ENCODE measurements around the gene MLF2. TPM values are rescaled to one million over a fixed set of nuclear protein-coding genes. Genes with fewer than 3 reads are reported as not detected.

The MLF2 gene
- polyA plus RNA-seq, 4 donors, result 163 to 233 (median 187) TPM

DNA sequence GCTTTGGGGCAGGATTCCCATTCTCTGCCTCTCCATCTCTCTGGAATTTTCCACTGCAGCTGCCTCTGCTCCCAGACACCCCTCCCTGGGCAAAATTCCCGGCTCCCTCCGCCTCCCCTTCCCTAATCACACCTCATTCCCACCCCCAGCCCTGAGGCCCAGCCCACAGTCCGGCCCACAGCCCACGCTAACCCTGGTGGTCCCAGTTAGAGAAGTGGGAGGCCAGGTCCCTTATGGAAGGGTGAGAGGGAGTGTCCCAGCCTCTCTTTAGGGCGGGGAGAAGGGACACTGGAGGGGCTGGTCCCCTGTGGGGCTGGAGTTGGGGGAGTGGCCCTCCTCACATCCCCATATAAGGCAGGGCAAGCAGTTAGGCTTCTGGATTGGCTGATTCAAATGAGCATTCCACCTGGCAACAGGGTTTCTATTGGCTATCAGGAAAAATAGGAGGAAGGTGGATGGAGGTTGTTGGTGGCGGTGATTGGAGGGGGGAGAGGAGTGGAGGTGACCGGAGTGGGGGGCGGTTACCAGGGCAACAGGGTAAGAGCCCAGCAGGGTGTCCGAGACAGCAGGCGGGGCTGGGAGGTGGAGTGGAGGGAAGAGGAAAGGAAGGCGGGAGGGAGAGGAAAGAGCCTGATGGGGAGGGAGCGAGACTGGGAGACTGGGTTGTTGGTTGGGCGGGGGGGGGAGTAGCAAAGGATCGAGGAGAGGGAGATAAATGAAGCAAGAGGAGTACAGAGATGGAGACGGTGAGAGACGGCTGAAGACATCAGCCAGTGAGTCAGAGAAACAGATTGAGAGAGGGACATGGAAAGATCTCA, 11.3 kb upstream of the MLF2 start:
- WGBS, 3 donors, result 3 to 6% (median 6%) methylated on average over 15 to 16 of the region's 16 CpGs
- peak overlapping the region in 2 of 3 donors; percentile 88 to 93 for H3K27ac ChIP-seq (ENCODE audit: low read depth in 1 of 3, low read length in 2 of 3)
- H3K27me3 ChIP-seq (ENCODE audit: control insufficient read depth in 3 of 3, insufficient read depth in 3 of 3, low read length in 3 of 3), result no peaks in the 10 kb centered on the region
- peaks cover 7 to 48% (median 15%) of the 10 kb centered on the region in 3 donors for H3K4me1 ChIP-seq (ENCODE audit: control insufficient read depth in 3 of 3, insufficient read depth in 2 of 3, low read depth in 1 of 3, low read length in 2 of 3)
- H3K4me3 ChIP-seq (ENCODE audit: low read depth in 1 of 3, low read length in 3 of 3), result peak overlapping the region in 1 of 3 donors; percentile 30
- H3K36me3 ChIP-seq (ENCODE audit: control insufficient read depth in 3 of 3, insufficient read depth in 2 of 3, low read depth in 1 of 3, low read length in 3 of 3), result peaks cover 0 to 9% (median 0%) of the 10 kb centered on the region in 3 donors
- peak; percentile 86 to 93 for DNase-seq
- no peak for FAIRE-seq
- no peaks in the 10 kb centered on the region for H3K9me3 ChIP-seq (ENCODE audit: control insufficient read depth in 2 of 2, insufficient read depth in 1 of 2, low read depth in 1 of 2, low read length in 1 of 2)

DNA sequence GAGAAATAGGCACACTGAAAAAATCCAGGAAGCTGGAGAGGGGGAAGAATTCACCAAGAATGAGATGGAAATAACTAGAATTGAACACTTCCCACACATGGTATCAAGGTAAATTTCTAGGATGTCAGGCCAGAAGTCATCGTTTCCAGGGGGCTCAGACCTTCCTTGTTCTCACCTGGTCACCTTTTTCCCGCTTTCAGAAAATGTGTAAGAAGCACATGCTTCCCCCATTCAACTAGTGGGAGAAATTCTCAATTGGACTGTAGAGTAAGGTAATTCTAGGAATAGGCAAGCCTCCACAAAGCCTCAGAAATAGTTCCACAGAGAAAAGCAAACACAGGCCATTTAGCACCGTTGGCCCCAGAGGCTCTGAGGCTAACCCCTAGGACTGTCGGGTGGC, 10.4 kb upstream of the MLF2 start:
- no peaks in the 10 kb centered on the region for H3K9me3 ChIP-seq (ENCODE audit: control insufficient read depth in 2 of 2, insufficient read depth in 1 of 2, low read depth in 1 of 2, low read length in 1 of 2)
- peaks cover 0 to 5% (median 0%) of the 10 kb centered on the region in 3 donors for H3K36me3 ChIP-seq (ENCODE audit: control insufficient read depth in 3 of 3, insufficient read depth in 2 of 3, low read depth in 1 of 3, low read length in 3 of 3)
- DNase-seq (no peak), FAIRE-seq (no peak)
- H3K4me3 ChIP-seq (ENCODE audit: low read depth in 1 of 3, low read length in 3 of 3), result peak overlapping the region in 1 of 3 donors; percentile 30
- peaks cover 7 to 41% (median 15%) of the 10 kb centered on the region in 3 donors for H3K4me1 ChIP-seq (ENCODE audit: control insufficient read depth in 3 of 3, insufficient read depth in 2 of 3, low read depth in 1 of 3, low read length in 2 of 3)
- H3K27ac ChIP-seq (ENCODE audit: low read depth in 1 of 3, low read length in 2 of 3), result peak overlapping the region; percentile 21 to 93 (median 88)
- WGBS, 3 donors, result 65 to 77% (median 75%) methylated on average over 4 of the region's 4 CpGs
- H3K27me3 ChIP-seq (ENCODE audit: control insufficient read depth in 3 of 3, insufficient read depth in 3 of 3, low read length in 3 of 3), result no peaks in the 10 kb centered on the region

- no peaks in the 10 kb centered on the region for H3K27me3 ChIP-seq (ENCODE audit: control insufficient read depth in 3 of 3, insufficient read depth in 3 of 3, low read length in 3 of 3)
- DNase-seq, result no peak
- H3K4me1 ChIP-seq (ENCODE audit: control insufficient read depth in 3 of 3, insufficient read depth in 2 of 3, low read depth in 1 of 3, low read length in 2 of 3), result peaks cover 0 to 15% (median 9%) of the 10 kb centered on the region in 3 donors
- WGBS, 3 donors, result 90 to 98% (median 91%) methylated on average over 5 of the region's 5 CpGs
- no peak overlapping the region for H3K27ac ChIP-seq (ENCODE audit: low read depth in 1 of 3, low read length in 2 of 3)
- no peak for FAIRE-seq
- H3K4me3 ChIP-seq (ENCODE audit: low read depth in 1 of 3, low read length in 3 of 3), result no peak overlapping the region
- H3K9me3 ChIP-seq (ENCODE audit: control insufficient read depth in 2 of 2, insufficient read depth in 1 of 2, low read depth in 1 of 2, low read length in 1 of 2), result no peaks in the 10 kb centered on the region
- no peaks in the 10 kb centered on the region for H3K36me3 ChIP-seq (ENCODE audit: control insufficient read depth in 3 of 3, insufficient read depth in 2 of 3, low read depth in 1 of 3, low read length in 3 of 3)
Measured at GRCh38 chr12:6759741-6760140, 6.8 kb upstream of the MLF2 start.

GRCh38 chr12:6758506-6759095, 5.7 kb upstream of the MLF2 start:
- 81 to 84% (median 84%) methylated on average over 9 of the region's 9 CpGs for WGBS, 3 donors
- no peak for FAIRE-seq
- no peak overlapping the region for H3K4me3 ChIP-seq (ENCODE audit: low read depth in 1 of 3, low read length in 3 of 3)
- H3K36me3 ChIP-seq (ENCODE audit: control insufficient read depth in 3 of 3, insufficient read depth in 2 of 3, low read depth in 1 of 3, low read length in 3 of 3), result no peaks in the 10 kb centered on the region
- H3K4me1 ChIP-seq (ENCODE audit: control insufficient read depth in 3 of 3, insufficient read depth in 2 of 3, low read depth in 1 of 3, low read length in 2 of 3), result peaks cover 0 to 15% (median 7%) of the 10 kb centered on the region in 3 donors
- H3K27ac ChIP-seq (ENCODE audit: low read depth in 1 of 3, low read length in 2 of 3), result no peak overlapping the region
- no peak for DNase-seq
- no peaks in the 10 kb centered on the region for H3K9me3 ChIP-seq (ENCODE audit: control insufficient read depth in 2 of 2, insufficient read depth in 1 of 2, low read depth in 1 of 2, low read length in 1 of 2)
- H3K27me3 ChIP-seq (ENCODE audit: control insufficient read depth in 3 of 3, insufficient read depth in 3 of 3, low read length in 3 of 3), result no peaks in the 10 kb centered on the region

GRCh38 chr12:6757028-6757690, 4.2 kb upstream of the MLF2 start:
- WGBS, 3 donors, result 44 to 69% (median 61%) methylated on average over 8 of the region's 8 CpGs
- no peak for FAIRE-seq

GRCh38 chr12:6754411-6754810, 1.5 kb upstream of the MLF2 start:
- Histone ChIP-seq H3K4me3 (ENCODE audit: low read depth in 1 of 3, low read length in 3 of 3) (no peak overlapping the region), H3K9me3 (ENCODE audit: control insufficient read depth in 2 of 2, insufficient read depth in 1 of 2, low read depth in 1 of 2, low read length in 1 of 2) (no peaks in the 10 kb centered on the region), H3K36me3 (ENCODE audit: control insufficient read depth in 3 of 3, insufficient read depth in 2 of 3, low read depth in 1 of 3, low read length in 3 of 3) (peaks cover 2 to 25% (median 13%) of the 10 kb centered on the region in 3 donors), H3K4me1 (ENCODE audit: control insufficient read depth in 3 of 3, insufficient read depth in 2 of 3, low read depth in 1 of 3, low read length in 2 of 3) (peaks cover 0 to 17% (median 12%) of the 10 kb centered on the region in 3 donors), H3K27me3 (ENCODE audit: control insufficient read depth in 3 of 3, insufficient read depth in 3 of 3, low read length in 3 of 3) (no peaks in the 10 kb centered on the region), H3K27ac (ENCODE audit: low read depth in 1 of 3, low read length in 2 of 3) (peak overlapping the region in 2 of 3 donors; percentile 30 to 95)
- FAIRE-seq (no peak), DNase-seq (no peak)
- WGBS, 3 donors, result 92 to 99% (median 93%) methylated on average over 2 of the region's 2 CpGs

More at GRCh38 chr12:6757028-6757690, 4.2 kb upstream of the MLF2 start:
- H3K4me1 ChIP-seq (ENCODE audit: control insufficient read depth in 3 of 3, insufficient read depth in 2 of 3, low read depth in 1 of 3, low read length in 2 of 3), result peaks cover 0 to 11% (median 6%) of the 10 kb centered on the region in 3 donors
- no peak for DNase-seq
- no peak overlapping the region for H3K4me3 ChIP-seq (ENCODE audit: low read depth in 1 of 3, low read length in 3 of 3)
- no peak overlapping the region for H3K27ac ChIP-seq (ENCODE audit: low read depth in 1 of 3, low read length in 2 of 3)
- H3K27me3 ChIP-seq (ENCODE audit: control insufficient read depth in 3 of 3, insufficient read depth in 3 of 3, low read length in 3 of 3), result no peaks in the 10 kb centered on the region
- peaks cover 0 to 1% (median 0%) of the 10 kb centered on the region in 3 donors for H3K36me3 ChIP-seq (ENCODE audit: control insufficient read depth in 3 of 3, insufficient read depth in 2 of 3, low read depth in 1 of 3, low read length in 3 of 3)
- H3K9me3 ChIP-seq (ENCODE audit: control insufficient read depth in 2 of 2, insufficient read depth in 1 of 2, low read depth in 1 of 2, low read length in 1 of 2), result no peaks in the 10 kb centered on the region

DNA sequence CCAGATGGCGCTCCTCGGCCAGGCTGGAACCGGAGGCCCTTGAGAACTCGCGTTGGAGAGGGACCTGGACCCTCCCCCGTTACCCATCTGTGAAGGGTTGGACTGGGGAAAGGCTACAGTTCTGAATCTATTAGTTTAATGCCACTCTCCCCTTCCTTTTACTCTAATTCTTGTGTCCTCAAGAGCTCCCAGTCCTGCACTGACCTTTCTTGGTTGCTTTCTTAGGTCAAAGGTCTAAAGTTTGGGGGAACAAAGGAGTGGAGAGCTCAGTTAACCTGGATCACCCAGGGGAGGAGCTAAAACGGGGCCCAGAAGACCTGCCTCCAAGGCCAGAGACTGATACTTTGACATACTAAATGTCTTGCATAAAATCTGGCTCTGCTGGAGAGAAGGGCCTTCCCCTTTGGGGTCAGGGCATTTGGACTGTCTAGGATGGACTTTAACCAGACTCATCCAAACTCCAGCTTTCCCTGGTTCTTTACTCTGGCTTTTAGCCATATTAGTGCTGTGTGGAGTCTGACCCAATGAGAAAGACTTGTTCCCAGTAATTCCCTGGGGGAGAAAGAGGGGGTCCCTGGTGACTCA, 923 bp upstream of the MLF2 start:
- Histone ChIP-seq H3K4me3 (ENCODE audit: low read depth in 1 of 3, low read length in 3 of 3) (no peak overlapping the region), H3K9me3 (ENCODE audit: control insufficient read depth in 2 of 2, insufficient read depth in 1 of 2, low read depth in 1 of 2, low read length in 1 of 2) (no peaks in the 10 kb centered on the region), H3K27ac (ENCODE audit: low read depth in 1 of 3, low read length in 2 of 3) (peak overlapping the region in 2 of 3 donors; percentile 95 to 99), H3K27me3 (ENCODE audit: control insufficient read depth in 3 of 3, insufficient read depth in 3 of 3, low read length in 3 of 3) (no peaks in the 10 kb centered on the region), H3K4me1 (ENCODE audit: control insufficient read depth in 3 of 3, insufficient read depth in 2 of 3, low read depth in 1 of 3, low read length in 2 of 3) (peaks cover 0 to 17% (median 12%) of the 10 kb centered on the region in 3 donors), H3K36me3 (ENCODE audit: control insufficient read depth in 3 of 3, insufficient read depth in 2 of 3, low read depth in 1 of 3, low read length in 3 of 3) (peaks cover 7 to 31% (median 15%) of the 10 kb centered on the region in 3 donors)
- FAIRE-seq (no peak), DNase-seq (no peak)
- WGBS, 3 donors, result 0 to 1% (median 1%) methylated on average over 7 of the region's 7 CpGs
